K562 (cell line): ENCODE measurements around the gene SLC36A1. TPM values are rescaled to one million over a fixed set of nuclear protein-coding genes. Genes with fewer than 3 reads are reported as not detected.

Source experiments
- CREBBP ChIP-seq: IDR thresholded peaks from one replicate; pipeline ENCODE4 v1.6.1; 2012; ENCODE audit warnings: low read depth, mild to moderate bottlenecking, control low read depth, inconsistent platforms, low read length
- CTBP1 ChIP-seq: fragments of 450-650 bp; IDR thresholded peaks from 2 replicates; pipeline ENCODE4 v1.6.1; 2016; ENCODE audit warnings: borderline replicate concordance
- CUX1 ChIP-seq: fragments of 200-800 bp; sonication (Bioruptor generic); IDR thresholded peaks from 2 replicates; pipeline ENCODE4 v1.6.1; 2016; ENCODE audit warnings: missing genetic modification characterization, missing compliant biosample characterization
- HDAC2 ChIP-seq: fragments of 450-650 bp; IDR thresholded peaks from 2 replicates; pipeline ENCODE4 v1.6.1; 2016; ENCODE audit warnings: mild to moderate bottlenecking
- KDM1A ChIP-seq, 2 experiments: fragments of 450-650 bp; IDR thresholded peaks; 2 replicates each; pipeline ENCODE4 v1.6.1; 2016; ENCODE audit warnings: mild to moderate bottlenecking in 2 of 2
- MEF2A ChIP-seq: IDR thresholded peaks from 2 replicates; pipeline ENCODE4 v1.6.1; 2011; ENCODE audit warnings: low read depth, mild to moderate bottlenecking, low read length, moderate library complexity; ENCODE audit not compliant: control insufficient read depth
- NRF1 ChIP-seq, 2 experiments: fragments of 450-650 bp; IDR thresholded peaks in 1 of 2; conservative IDR thresholded peaks in 1 of 2; 2 replicates each; pipeline ENCODE4 v1.6.1; 2014; ENCODE audit warnings: mild to moderate bottlenecking in 2 of 2
- PRDM10 ChIP-seq: fragments of 450-650 bp; IDR thresholded peaks from 2 replicates; pipeline ENCODE4 v1.6.1; 2018; ENCODE audit not compliant: partially characterized antibody
- RCOR1 ChIP-seq, 2 experiments: IDR thresholded peaks; 2 replicates each; pipeline ENCODE4 v1.6.1; 2012; ENCODE audit warnings: low read depth in 2 of 2, low read length in 2 of 2, borderline replicate concordance in 1 of 2, improper control_type of control experiment in 1 of 2
- RFX7 ChIP-seq: fragments of 250-450 bp; sonication (Bioruptor Pico); IDR thresholded peaks from 2 replicates; pipeline ENCODE4 v1.5.1; 2021; ENCODE audit warnings: mild to moderate bottlenecking
- SIN3B ChIP-seq: fragments of 450-650 bp; IDR thresholded peaks from 2 replicates; pipeline ENCODE4 v1.6.1; 2017; ENCODE audit warnings: low read depth, mild to moderate bottlenecking, moderate library complexity
- SMAD4 ChIP-seq: fragments of 250-450 bp; sonication (Bioruptor Pico); conservative IDR thresholded peaks from 2 replicates; pipeline ENCODE4 v1.8.0; 2021; ENCODE audit warnings: inconsistent platforms, mild to moderate bottlenecking, moderate library complexity
- SRSF3 ChIP-seq: fragments of 200-400 bp; formaldehyde crosslinking; IDR thresholded peaks from 2 replicates; pipeline ENCODE4 v1.6.1; 2016; ENCODE audit warnings: mild to moderate bottlenecking, low read length, moderate library complexity; ENCODE audit not compliant: insufficient read depth
- YY1 ChIP-seq, 3 experiments: IDR thresholded peaks; 2 replicates each; pipeline ENCODE4 v1.6.1; 2011; ENCODE audit warnings: low read length in 2 of 3, mild to moderate bottlenecking in 2 of 3, moderate library complexity in 2 of 3, borderline replicate concordance in 1 of 3, control low read depth in 1 of 3, low read depth in 1 of 3; ENCODE audit not compliant: insufficient read depth in 3 of 3, insufficient replicate concordance in 2 of 3, control insufficient read depth in 1 of 3, insufficient read length in 1 of 3; ENCODE audit errors: extremely low read depth in 1 of 3
- ZNF408 ChIP-seq: fragments of 250-450 bp; sonication (Bioruptor Pico); IDR thresholded peaks from 2 replicates; pipeline ENCODE4 v1.4.0; 2020; ENCODE audit warnings: low read depth, mild to moderate bottlenecking, moderate library complexity
- ZNF668 ChIP-seq: fragments of 250-450 bp; sonication (Bioruptor Pico); IDR thresholded peaks from 2 replicates; pipeline ENCODE4 v1.8.0; 2022; ENCODE audit warnings: mild to moderate bottlenecking, inconsistent platforms
- ZNF75A ChIP-seq: fragments of 450-650 bp; formaldehyde crosslinking; IDR thresholded peaks from 2 replicates; pipeline ENCODE4 v1.4.0; 2020; ENCODE audit warnings: mild to moderate bottlenecking
- ZNF79 ChIP-seq: fragments of 250-450 bp; sonication (Bioruptor Pico); IDR thresholded peaks from 2 replicates; pipeline ENCODE4 v1.4.0; 2020; ENCODE audit warnings: low read depth, mild to moderate bottlenecking, moderate library complexity
- polyA plus RNA-seq, 8 experiments: library from polyadenylated mRNA; depleted of rRNA in 4 of 8; stranded (reverse) in 5 of 8; unstranded in 3 of 8; fragments of >200 nt; fragmentation: Nextera tagmentation in 2 of 8; fragmentation: Illumina TruSeq in 1 of 8; extraction: Ambion mirVana in 2 of 8; extraction: Trizol in 1 of 8; gene quantifications; 2 replicates each; pipeline versions ENCODE4 v1.2.1 to v1.2.3, GENCODE V29; 2011 to 2014; ENCODE audit warnings: inconsistent platforms in 1 of 8, missing spikeins in 1 of 8
- total RNA-seq, 7 experiments: library from RNA; depleted of rRNA in 6 of 7; stranded (reverse); fragments of >200 nt in 6 of 7; fragmentation: Illumina TruSeq in 2 of 7; extraction: Trizol in 2 of 7; gene quantifications; 2 replicates each; pipeline versions ENCODE4 v1.2.1 to v1.2.3, GENCODE V29; 2011 to 2021; ENCODE audit warnings: low replicate concordance in 1 of 7

SLC36A1 gene
- total and polyA plus RNA-seq, 9 of the 15 experiments (the other 6 are each of a cell fraction or from before 2014, with no cell fraction given), result 1.6 to 8.4 (median 4.6) TPM

- TF ChIP-seq CREBBP, result no peak
- no peak for TF ChIP-seq ZNF408
- no peak for TF ChIP-seq ZNF79 (CRISPR knock-in tag)
- TF ChIP-seq ZNF75A (CRISPR knock-in tag), result no peak
- peak; percentile 47; the same call in 1 of the 2 replicates for TF ChIP-seq SMAD4 (CRISPR knock-in tag)
- TF ChIP-seq PRDM10, result no peak
- TF ChIP-seq ZNF668, result no peak
- peak; percentile 91 for TF ChIP-seq CTBP1
- peak in 1 of 3 experiments; percentile 45 for TF ChIP-seq YY1 (IDR thresholded peaks at IDR 0.05; ENCODE audit: borderline replicate concordance in 1 of 3, control insufficient read depth in 1 of 3, extremely low read depth in 1 of 3, insufficient read depth in 3 of 3, insufficient read length in 1 of 3, insufficient replicate concordance in 2 of 3, low read depth in 1 of 3, low read length in 2 of 3)
- peak; percentile 79; the same call in 1 of the 2 replicates for TF ChIP-seq HDAC2
- TF ChIP-seq RCOR1 (IDR thresholded peaks at IDR 0.05; ENCODE audit: borderline replicate concordance in 1 of 2, low read depth in 2 of 2, low read length in 2 of 2), result peak in 1 of 2 experiments; percentile 71; a peak in 2 of 4 replicates
- TF ChIP-seq KDM1A (IDR thresholded peaks at IDR 0.05), result no peak
- TF ChIP-seq MEF2A, result no peak
- TF ChIP-seq SRSF3, result no peak
- TF ChIP-seq SIN3B, result peak; percentile 79; the same call in 1 of the 2 replicates
- no peak for TF ChIP-seq CUX1 (CRISPR knock-in tag)
- 0 out of 4 replicates have a peak, but pooled peaks of 1 of the 2 experiments have one; percentile 16 for TF ChIP-seq NRF1 (conservative IDR thresholded peaks at IDR 0.05 in 1 of 2, IDR thresholded peaks at IDR 0.05 in 1 of 2)
- no peak for TF ChIP-seq RFX7 (CRISPR knock-in tag)
Measured at GRCh38 chr5:151447174-151448037, at the start of gene SLC36A1 (continued).
